Measurements from ENCODE around the gene SEMA4C. TPM values are rescaled to one million over a fixed set of nuclear protein-coding genes. Genes with fewer than 3 reads are reported as not detected.

Gene SEMA4C
- total RNA-seq, 3 donors from 2014 or later: 7.5 to 9.7 (median 9.0) TPM

DNA sequence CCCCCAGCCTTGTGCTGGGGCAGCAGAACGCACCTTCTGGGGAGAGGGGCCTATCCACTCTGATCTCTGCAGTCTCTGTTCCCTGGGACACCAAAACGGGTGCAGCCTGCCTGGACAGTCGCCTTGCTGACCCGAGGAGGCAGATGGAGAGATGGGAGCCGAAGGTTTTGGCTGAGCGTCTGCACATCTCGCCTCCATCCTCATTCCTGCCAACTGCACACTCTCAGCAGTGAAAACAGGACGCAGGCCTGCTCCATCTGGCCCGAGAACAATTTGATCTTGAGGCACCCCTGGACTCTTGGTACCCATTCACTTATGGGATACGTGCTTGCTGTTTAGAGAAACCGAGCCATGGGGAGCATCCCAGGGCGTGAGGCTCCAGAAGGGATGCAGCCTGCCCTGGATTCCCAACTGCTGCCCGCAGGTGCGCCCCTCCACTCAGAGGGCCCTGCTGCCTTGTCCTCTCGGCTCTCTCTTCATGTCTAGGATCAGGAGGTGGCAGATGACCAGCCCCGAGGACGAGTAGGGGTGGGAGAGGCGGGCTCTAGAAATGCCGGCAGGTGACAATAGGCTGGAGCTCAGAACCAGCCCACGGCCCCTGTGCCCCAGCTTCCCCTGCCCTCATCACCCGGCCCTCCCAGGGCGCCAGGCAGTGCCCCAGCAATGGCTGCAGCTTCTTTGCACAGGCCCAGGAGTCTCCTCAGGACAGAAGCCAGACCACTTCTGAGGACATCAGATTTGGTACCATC is 9.1 kb upstream of the SEMA4C start:
- DNase-seq (no peak), ATAC-seq (no peak)
- Mint-ChIP-seq H3K27me3 (ENCODE audit: low read depth) (no peaks in the 10 kb centered on the region), H3K4me3 (no peak overlapping the region), H3K4me1 (ENCODE audit: low read depth) (peaks cover 15% of the 10 kb centered on the region), H3K9me3 (no peaks in the 10 kb centered on the region), H3K36me3 (ENCODE audit: insufficient read depth) (no peaks in the 10 kb centered on the region)

DNA sequence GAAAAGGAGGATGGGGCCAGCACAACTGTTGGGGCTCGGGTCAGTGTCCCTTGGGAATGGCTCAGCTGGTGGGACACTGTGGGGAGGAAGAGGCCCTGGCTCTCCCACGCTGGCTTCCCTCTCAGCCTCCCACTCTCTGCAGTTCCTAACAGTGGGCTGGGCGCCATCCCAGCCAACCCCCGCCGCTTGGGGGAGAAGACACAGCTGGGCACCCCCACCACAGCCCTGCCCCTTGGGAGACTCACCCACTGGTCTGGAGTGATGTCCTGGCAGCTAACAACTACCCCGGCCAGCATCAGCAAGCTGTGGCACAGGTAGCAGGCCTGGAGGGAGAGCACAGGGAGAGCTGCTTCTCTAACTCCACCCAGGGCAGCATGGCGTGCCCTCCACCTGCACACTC is 8.3 kb upstream of the SEMA4C start:
- Mint-ChIP-seq H3K27me3 (ENCODE audit: low read depth) (no peaks in the 10 kb centered on the region), H3K9me3 (no peaks in the 10 kb centered on the region), H3K4me1 (ENCODE audit: low read depth) (peaks cover 22% of the 10 kb centered on the region), H3K36me3 (ENCODE audit: insufficient read depth) (no peaks in the 10 kb centered on the region), H3K4me3 (no peak overlapping the region)
- ATAC-seq (no peak), DNase-seq (no peak)

- Mint-ChIP-seq H3K36me3 (ENCODE audit: insufficient read depth) (no peaks in the 10 kb centered on the region), H3K4me1 (ENCODE audit: low read depth) (peaks cover 27% of the 10 kb centered on the region), H3K9me3 (no peaks in the 10 kb centered on the region), H3K27me3 (ENCODE audit: low read depth) (no peaks in the 10 kb centered on the region), H3K4me3 (no peak overlapping the region)
- no peak for ATAC-seq
- no peak for DNase-seq
Measured at GRCh38 chr2:96877631-96878092, 7.8 kb upstream of the SEMA4C start.

DNA sequence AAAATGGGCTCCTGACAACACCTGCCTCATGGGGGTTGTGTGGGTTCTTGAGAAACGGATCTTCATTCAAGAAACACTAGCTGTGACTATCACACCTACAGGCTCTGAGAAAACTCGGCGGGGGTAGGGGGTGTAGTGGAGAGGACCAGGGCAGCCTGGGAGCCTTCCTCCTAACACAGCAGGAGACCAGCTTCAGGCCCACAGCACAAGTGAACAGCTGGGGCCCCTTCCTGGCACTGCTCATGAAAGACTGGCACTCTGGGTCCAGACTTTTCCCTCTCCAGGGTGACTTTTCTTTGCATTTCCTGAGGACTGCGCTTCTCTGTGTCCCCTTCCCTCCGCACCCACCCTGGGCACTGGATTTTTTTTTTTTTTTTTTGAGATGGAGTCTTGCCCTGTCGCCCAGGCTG is 7.2 kb upstream of the SEMA4C start:
- Mint-ChIP-seq H3K9me3 (no peaks in the 10 kb centered on the region), H3K4me3 (no peak overlapping the region)
- no peak for ATAC-seq

DNA sequence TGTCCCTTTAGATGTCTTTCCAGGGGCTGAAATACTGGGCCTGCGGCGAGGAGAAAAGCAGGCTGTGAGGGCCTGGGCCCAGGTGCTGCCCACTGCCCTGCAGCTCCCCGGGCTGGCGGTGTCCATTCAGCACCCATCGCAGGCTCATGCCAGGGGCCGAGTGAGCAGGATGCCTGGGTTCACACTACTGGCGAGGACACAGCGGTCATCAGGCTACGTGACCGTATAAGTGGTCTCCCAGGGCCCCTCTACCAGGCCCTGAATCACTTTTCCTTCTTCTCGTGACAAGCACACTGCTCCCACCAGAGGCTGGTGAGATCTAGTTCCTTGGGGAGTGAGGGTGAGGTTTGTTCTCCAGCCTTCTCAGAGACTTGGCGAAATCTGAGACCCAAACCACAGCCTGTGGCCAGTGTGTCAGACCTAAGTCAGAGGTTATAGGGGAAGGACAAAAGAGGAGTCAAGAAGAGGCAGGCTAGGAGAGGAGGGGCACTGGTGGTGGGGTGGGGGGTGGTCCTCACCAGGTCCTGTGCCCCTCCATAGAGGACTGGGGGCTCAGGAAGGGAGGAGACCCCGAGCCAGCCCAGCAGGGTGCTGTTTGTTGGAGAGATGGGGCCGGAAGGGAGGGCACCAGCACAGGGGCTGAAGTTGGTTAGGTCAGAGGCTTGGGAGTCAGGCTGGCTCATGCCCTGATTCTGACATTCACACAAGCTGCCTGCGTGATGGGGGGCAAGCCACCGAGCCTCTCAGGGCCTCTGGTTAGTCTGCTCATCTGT is 6.6 kb upstream of the SEMA4C start:
- no peaks in the 10 kb centered on the region for H3K9me3 Mint-ChIP-seq
- H3K4me1 Mint-ChIP-seq (ENCODE audit: low read depth): peaks cover 28% of the 10 kb centered on the region
- no peaks in the 10 kb centered on the region for H3K27me3 Mint-ChIP-seq (ENCODE audit: low read depth)
- no peak overlapping the region for H3K4me3 Mint-ChIP-seq
- no peaks in the 10 kb centered on the region for H3K36me3 Mint-ChIP-seq (ENCODE audit: insufficient read depth)
- no peak for DNase-seq
- ATAC-seq: no peak

More for the DNA sequence above, 7.2 kb upstream of the SEMA4C start:
- Mint-ChIP-seq H3K27me3 (ENCODE audit: low read depth) (no peaks in the 10 kb centered on the region), H3K4me1 (ENCODE audit: low read depth) (peaks cover 28% of the 10 kb centered on the region), H3K36me3 (ENCODE audit: insufficient read depth) (no peaks in the 10 kb centered on the region)
- DNase-seq: no peak

DNA sequence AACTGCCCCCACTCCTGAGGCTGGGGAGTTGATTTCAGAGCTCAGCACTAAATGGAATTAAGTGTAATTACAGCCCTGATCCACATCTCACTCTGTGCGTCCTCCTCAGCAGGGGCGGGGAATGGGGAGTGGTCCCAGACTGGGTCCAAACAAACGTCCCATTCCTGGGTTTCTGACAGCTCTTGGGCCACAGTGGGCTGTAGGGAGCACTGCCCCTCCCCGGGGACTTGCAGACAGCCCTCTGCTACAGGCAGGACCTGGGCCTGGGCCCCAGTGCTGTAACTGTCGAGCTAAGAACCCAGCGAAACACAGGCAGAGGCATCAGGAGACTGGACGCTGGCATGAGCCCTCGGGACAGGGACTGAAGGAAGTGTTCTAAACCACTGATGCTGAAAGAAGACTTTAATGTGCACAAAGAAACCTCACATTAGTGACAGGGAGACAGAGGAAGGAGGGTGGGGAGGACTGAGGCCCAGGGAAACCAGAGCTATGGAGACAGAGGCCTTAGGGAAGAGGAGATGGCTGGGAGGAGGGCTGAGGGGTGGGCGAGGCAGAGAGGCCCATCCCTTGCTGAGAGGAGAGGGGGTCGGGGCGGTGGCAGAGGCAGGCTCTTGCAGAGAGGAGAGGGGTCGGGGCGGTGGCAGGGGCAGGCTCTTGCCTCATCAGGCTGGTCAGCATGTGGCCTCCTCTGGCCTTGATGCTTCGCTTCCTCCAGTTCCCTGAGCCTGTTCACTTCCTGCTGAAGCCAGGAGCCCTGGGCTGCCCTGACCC is 5.8 kb upstream of the SEMA4C start:
- H3K9me3 Mint-ChIP-seq: no peaks in the 10 kb centered on the region
- no peaks in the 10 kb centered on the region for H3K36me3 Mint-ChIP-seq (ENCODE audit: insufficient read depth)
- H3K4me3 Mint-ChIP-seq: no peak overlapping the region
- ATAC-seq: no peak
- no peaks in the 10 kb centered on the region for H3K27me3 Mint-ChIP-seq (ENCODE audit: low read depth)
- H3K4me1 Mint-ChIP-seq (ENCODE audit: low read depth): peaks cover 33% of the 10 kb centered on the region
- no peak for DNase-seq

GRCh38 chr2:96874198-96874831 is 4.4 kb upstream of the SEMA4C start:
- Mint-ChIP-seq H3K36me3 (ENCODE audit: insufficient read depth) (no peaks in the 10 kb centered on the region), H3K27me3 (ENCODE audit: low read depth) (no peaks in the 10 kb centered on the region), H3K4me1 (ENCODE audit: low read depth) (peaks cover 37% of the 10 kb centered on the region), H3K9me3 (no peaks in the 10 kb centered on the region), H3K4me3 (no peak overlapping the region)
- ATAC-seq (peak; percentile 17 to 41), DNase-seq (no peak)

- H3K4me1 Mint-ChIP-seq (ENCODE audit: low read depth): peaks cover 37% of the 10 kb centered on the region
- DNase-seq (no peak), ATAC-seq (no peak)
- H3K36me3 Mint-ChIP-seq (ENCODE audit: insufficient read depth): no peaks in the 10 kb centered on the region
- H3K4me3 Mint-ChIP-seq: no peak overlapping the region
- H3K9me3 Mint-ChIP-seq: no peaks in the 10 kb centered on the region
- H3K27me3 Mint-ChIP-seq (ENCODE audit: low read depth): no peaks in the 10 kb centered on the region
Measured at GRCh38 chr2:96873651-96874096, 3.8 kb upstream of the SEMA4C start.

GRCh38 chr2:96872591-96873349 is 2.9 kb upstream of the SEMA4C start:
- DNase-seq: no peak
- Mint-ChIP-seq H3K9me3 (no peaks in the 10 kb centered on the region), H3K4me1 (ENCODE audit: low read depth) (peaks cover 41% of the 10 kb centered on the region), H3K27me3 (ENCODE audit: low read depth) (no peaks in the 10 kb centered on the region), H3K4me3 (no peak overlapping the region), H3K36me3 (ENCODE audit: insufficient read depth) (no peaks in the 10 kb centered on the region)
- no peak for ATAC-seq

- H3K27me3 Mint-ChIP-seq (ENCODE audit: low read depth): no peaks in the 10 kb centered on the region
- H3K36me3 Mint-ChIP-seq (ENCODE audit: insufficient read depth): no peaks in the 10 kb centered on the region
- H3K9me3 Mint-ChIP-seq: no peaks in the 10 kb centered on the region
- ATAC-seq: peak; percentile 32 to 41
- H3K4me1 Mint-ChIP-seq (ENCODE audit: low read depth): peaks cover 51% of the 10 kb centered on the region
- peak overlapping the region; percentile 77 for H3K4me3 Mint-ChIP-seq
- DNase-seq: peak; percentile 51
Measured at GRCh38 chr2:96870626-96871255, 861 bp upstream of the SEMA4C start.

GRCh38 chr2:96869281-96869821 is 529 bp downstream of the SEMA4C start:
- Mint-ChIP-seq H3K4me1 (ENCODE audit: low read depth) (peaks cover 42% of the 10 kb centered on the region), H3K9me3 (no peaks in the 10 kb centered on the region), H3K36me3 (ENCODE audit: insufficient read depth) (no peaks in the 10 kb centered on the region), H3K27me3 (ENCODE audit: low read depth) (no peaks in the 10 kb centered on the region), H3K4me3 (no peak overlapping the region)
- no peak for DNase-seq
- ATAC-seq: peak; percentile 9 to 16

GRCh38 chr2:96868555-96869280 is 1.2 kb downstream of the SEMA4C start:
- peak; percentile 39 for DNase-seq
- Mint-ChIP-seq H3K36me3 (ENCODE audit: insufficient read depth) (no peaks in the 10 kb centered on the region), H3K27me3 (ENCODE audit: low read depth) (no peaks in the 10 kb centered on the region), H3K9me3 (no peaks in the 10 kb centered on the region), H3K4me1 (ENCODE audit: low read depth) (peaks cover 35% of the 10 kb centered on the region), H3K4me3 (peak overlapping the region; percentile 80)
- peak; percentile 42 to 47 for ATAC-seq
